ENCODE results near the gene STARD13. TPM values are rescaled to one million over a fixed set of nuclear protein-coding genes. Genes with fewer than 3 reads are reported as not detected.
A peak's percentile ranks its signal among the peaks of the same experiment; 100 is the strongest.

The STARD13 gene, protein sequence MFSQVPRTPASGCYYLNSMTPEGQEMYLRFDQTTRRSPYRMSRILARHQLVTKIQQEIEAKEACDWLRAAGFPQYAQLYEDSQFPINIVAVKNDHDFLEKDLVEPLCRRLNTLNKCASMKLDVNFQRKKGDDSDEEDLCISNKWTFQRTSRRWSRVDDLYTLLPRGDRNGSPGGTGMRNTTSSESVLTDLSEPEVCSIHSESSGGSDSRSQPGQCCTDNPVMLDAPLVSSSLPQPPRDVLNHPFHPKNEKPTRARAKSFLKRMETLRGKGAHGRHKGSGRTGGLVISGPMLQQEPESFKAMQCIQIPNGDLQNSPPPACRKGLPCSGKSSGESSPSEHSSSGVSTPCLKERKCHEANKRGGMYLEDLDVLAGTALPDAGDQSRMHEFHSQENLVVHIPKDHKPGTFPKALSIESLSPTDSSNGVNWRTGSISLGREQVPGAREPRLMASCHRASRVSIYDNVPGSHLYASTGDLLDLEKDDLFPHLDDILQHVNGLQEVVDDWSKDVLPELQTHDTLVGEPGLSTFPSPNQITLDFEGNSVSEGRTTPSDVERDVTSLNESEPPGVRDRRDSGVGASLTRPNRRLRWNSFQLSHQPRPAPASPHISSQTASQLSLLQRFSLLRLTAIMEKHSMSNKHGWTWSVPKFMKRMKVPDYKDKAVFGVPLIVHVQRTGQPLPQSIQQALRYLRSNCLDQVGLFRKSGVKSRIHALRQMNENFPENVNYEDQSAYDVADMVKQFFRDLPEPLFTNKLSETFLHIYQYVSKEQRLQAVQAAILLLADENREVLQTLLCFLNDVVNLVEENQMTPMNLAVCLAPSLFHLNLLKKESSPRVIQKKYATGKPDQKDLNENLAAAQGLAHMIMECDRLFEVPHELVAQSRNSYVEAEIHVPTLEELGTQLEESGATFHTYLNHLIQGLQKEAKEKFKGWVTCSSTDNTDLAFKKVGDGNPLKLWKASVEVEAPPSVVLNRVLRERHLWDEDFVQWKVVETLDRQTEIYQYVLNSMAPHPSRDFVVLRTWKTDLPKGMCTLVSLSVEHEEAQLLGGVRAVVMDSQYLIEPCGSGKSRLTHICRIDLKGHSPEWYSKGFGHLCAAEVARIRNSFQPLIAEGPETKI
- 10 to 100 TPM; 43.9 to 47.1 TPM for total RNA-seq

GRCh38 chr13:33285420-33286124, at the start of gene STARD13:
STARD13 (minus strand) TSS chr13:33285755; CDS start chr13:33285638, 117 bp downstream.
- Histone ChIP-seq H3K4me3 (peak within 1 kb of the TSS; percentile 89), H3K9me3 (no peaks in the 10 kb centered on the region), H3K27me3 (replicated peaks; ENCODE audit: insufficient read depth) (no peaks in the 10 kb centered on the region), H3K27ac (peak within 1 kb of the TSS; percentile 81 to 94), H3K36me3 (no peaks in the 10 kb centered on the region), H3K4me1 (ENCODE audit: control insufficient read depth in 1 of 2, low read depth in 2 of 2) (peaks cover 27 to 54% of the 10 kb centered on the region in 2 donors)
- peak; percentile 42 for TF ChIP-seq CTCF (IDR thresholded peaks at IDR 0.05)
- ATAC-seq (ENCODE audit: insufficient number of reproducible peaks, low FRiP score, low read depth) (peak; percentile 96), DNase-seq (ENCODE audit: low spot score) (peak; percentile 93)

DNA sequence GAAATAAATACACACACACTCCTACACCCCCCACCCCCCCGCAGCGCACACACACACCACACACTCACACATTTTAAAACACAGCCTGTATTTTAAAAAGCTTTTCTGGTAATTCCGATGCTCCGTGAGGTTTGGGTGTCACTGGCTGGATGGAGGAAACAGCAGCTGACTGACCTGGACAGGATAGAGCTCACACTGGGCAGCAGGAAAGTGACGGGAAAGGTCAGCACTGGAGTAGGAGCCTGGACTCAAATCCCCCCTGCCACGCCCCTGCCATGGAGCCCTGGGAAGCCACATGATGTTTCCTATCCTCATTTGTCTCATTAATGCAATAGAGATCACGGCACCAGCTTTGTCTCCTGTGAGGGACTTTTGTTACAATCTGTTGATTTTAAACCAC, 49.3 kb upstream of the STARD13 start:
- Histone ChIP-seq H3K36me3 (no peaks in the 10 kb centered on the region), H3K4me1 (ENCODE audit: control insufficient read depth in 1 of 2, low read depth in 2 of 2) (no peaks in the 10 kb centered on the region), H3K27ac (no peak overlapping the region), H3K4me3 (no peak overlapping the region), H3K9me3 (no peaks in the 10 kb centered on the region), H3K27me3 (replicated peaks; ENCODE audit: insufficient read depth) (no peaks in the 10 kb centered on the region)
- no peak for ATAC-seq (ENCODE audit: insufficient number of reproducible peaks, low FRiP score, low read depth)
- TF ChIP-seq CTCF (IDR thresholded peaks at IDR 0.05) = no peak
- no peak for DNase-seq (ENCODE audit: low spot score)

DNA sequence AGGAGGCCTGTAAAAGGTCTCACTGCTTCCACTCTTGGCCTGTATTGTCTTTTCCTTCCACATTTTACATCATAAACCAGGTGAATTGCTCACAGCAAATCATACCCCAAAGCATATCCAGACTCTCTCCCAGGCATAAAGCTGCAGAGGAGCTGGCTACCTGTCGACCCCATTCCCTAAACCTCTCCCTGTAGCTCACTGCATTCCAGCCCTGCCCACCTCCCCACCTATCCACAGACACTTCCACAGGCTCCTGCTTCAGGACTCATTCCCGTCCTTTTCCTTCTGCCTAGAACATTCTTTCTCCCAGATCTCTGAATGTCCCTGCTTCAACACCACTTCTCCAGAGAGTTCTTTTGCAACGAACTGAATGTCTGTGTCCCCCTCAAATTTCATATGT, 46.4 kb upstream of the STARD13 start:
- Histone ChIP-seq H3K27ac (no peak overlapping the region), H3K4me3 (no peak overlapping the region), H3K9me3 (no peaks in the 10 kb centered on the region), H3K27me3 (replicated peaks; ENCODE audit: insufficient read depth) (no peaks in the 10 kb centered on the region), H3K36me3 (no peaks in the 10 kb centered on the region), H3K4me1 (ENCODE audit: control insufficient read depth in 1 of 2, low read depth in 2 of 2) (no peaks in the 10 kb centered on the region)
- no peak for TF ChIP-seq CTCF (IDR thresholded peaks at IDR 0.05)
- DNase-seq (ENCODE audit: low spot score) (no peak), ATAC-seq (ENCODE audit: insufficient number of reproducible peaks, low FRiP score, low read depth) (no peak)

GRCh38 chr13:33330483-33330882, 44.9 kb upstream of the STARD13 start:
- Histone ChIP-seq H3K27ac (no peak overlapping the region), H3K4me3 (no peak overlapping the region), H3K36me3 (no peaks in the 10 kb centered on the region), H3K27me3 (replicated peaks; ENCODE audit: insufficient read depth) (no peaks in the 10 kb centered on the region), H3K4me1 (ENCODE audit: control insufficient read depth in 1 of 2, low read depth in 2 of 2) (no peaks in the 10 kb centered on the region), H3K9me3 (no peaks in the 10 kb centered on the region)
- no peak for DNase-seq (ENCODE audit: low spot score)
- no peak for ATAC-seq (ENCODE audit: insufficient number of reproducible peaks, low FRiP score, low read depth)
- TF ChIP-seq CTCF (IDR thresholded peaks at IDR 0.05) = no peak
